GM21619 (cell line): ENCODE results near the gene PCSK1N.
"Not testable (repeated sequence)": the region's sequence is repeated elsewhere in the genome, so short reads cannot be mapped to it uniquely, and the experiment has no call there.

Experiments used
- ATAC-seq: cut with Tn5 transposase; IDR thresholded peaks from one replicate; pipeline ENCODE4 v1.9.1; 2021; ENCODE audit not compliant: unreplicated experiment

PCSK1N gene

DNA sequence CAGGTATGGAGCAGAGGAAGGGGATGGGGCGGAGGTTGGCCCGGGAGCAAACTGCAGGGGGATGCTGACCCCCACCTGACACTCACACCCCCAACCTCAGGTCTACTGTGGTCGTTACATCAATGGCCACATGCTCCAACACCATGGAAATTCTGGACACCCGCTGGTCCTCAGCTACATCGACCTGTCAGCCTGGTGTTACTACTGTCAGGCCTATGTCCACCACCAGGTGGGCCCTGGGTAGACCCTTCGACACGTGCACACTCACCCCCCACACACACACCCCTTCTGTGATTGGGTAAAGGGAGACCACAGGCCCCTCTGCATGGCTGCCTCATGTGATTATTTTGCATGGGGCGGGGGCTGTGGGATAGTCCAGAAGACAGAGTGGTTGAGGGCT is 11.3 kb downstream of the PCSK1N start:
- no peak for ATAC-seq

DNA sequence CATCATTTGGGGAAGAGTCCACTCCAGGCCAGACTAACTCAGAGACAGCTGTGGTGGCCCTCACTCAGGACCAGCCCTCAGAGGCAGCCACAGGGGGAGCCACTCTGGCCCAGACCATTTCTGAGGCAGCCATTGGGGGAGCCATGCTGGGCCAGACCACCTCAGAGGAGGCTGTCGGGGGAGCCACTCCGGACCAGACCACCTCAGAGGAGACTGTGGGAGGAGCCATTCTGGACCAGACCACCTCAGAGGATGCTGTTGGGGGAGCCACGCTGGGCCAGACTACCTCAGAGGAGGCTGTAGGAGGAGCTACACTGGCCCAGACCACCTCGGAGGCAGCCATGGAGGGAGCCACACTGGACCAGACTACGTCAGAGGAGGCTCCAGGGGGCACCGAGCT is 12.4 kb downstream of the PCSK1N start:
- no peak for ATAC-seq

DNA sequence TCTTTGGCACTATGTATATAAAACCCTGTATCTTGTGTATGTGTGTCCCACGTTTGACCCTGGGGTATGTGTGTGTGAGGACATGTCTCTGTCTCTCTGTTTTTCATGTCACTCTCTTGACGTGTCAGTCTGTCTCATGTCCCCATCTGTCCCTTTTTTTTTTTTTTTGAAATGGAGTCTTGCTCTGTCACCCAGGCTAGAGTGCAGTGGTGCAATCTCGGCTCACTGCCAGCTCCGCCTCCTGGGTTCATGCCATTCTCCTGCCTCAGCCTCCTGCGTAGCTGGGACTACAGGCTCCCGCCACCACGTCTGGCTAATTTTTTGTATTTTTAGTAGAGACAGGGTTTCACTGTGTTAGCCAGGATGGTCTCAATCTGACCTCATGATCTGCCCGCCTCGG is 16.0 kb downstream of the PCSK1N start:
- ATAC-seq: not testable (repeated sequence)

DNA sequence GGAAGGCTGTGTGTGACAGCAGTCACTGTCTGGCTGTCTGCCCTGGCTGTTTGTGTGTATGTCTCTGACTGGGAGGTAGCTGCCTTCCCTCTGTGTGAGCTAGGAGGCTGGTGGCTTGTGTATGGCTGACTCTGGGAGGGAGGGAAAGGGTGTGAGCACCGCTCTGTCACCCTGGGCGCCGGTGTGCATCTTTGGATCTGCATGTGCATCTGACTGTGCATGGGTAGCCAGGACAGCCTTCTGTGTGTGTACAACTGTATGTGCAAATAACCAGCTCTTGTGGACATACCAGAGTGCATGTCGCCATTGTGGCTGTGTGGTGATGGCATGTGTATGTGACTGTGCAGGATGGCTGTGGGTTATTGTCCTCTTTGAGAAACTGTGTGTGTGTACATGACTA is 16.5 kb downstream of the PCSK1N start:
- ATAC-seq: no peak

DNA sequence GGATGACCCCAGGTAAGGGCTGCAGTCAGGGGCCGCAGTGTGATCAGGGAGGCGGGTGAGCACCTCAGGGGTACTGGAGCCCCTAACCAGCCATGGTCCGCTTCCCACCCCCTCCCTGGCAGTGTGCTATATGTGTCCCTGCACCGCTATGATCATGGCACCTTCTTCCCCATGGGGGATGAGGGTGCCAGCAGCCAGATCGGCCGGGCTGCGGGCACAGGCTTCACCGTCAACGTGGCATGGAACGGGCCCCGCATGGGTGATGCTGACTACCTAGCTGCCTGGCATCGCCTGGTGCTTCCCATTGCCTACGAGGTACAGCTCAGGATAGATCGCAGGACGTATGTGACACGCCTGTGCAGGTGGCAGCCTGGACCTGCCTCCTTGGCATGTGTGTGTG is 17.3 kb downstream of the PCSK1N start:
- no peak for ATAC-seq

DNA sequence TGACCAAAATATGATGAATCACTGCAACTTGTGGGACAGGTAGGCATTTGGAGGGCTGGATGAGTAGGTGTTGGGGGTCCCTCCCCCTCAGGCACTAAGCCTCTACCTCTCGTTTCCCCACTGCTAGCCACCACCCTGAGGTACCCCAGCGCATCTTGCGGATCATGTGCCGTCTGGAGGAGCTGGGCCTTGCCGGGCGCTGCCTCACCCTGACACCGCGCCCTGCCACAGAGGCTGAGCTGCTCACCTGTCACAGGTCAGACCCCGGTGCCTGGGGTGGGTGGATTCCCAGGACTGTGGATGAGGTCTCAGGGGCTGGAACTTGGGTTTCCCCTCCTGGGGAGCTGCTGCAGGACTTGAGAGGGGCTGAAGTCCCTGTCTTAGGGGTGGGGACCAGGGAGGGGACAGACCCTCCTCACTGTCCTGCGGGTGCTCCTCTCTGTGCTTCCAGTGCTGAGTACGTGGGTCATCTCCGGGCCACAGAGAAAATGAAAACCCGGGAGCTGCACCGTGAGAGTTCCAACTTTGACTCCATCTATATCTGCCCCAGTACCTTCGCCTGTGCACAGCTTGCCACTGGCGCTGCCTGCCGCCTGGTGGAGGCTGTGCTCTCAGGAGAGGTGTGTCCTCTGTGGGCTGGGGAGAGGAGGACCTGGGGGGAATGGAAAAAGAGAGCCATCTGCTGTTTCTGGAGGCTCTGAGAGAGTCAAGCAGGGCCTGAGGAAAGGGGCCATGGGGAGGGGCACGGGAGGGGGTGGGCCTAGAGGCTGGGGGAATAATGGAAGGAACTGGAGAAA is 19.2 kb downstream of the PCSK1N start:
- no peak for ATAC-seq

DNA sequence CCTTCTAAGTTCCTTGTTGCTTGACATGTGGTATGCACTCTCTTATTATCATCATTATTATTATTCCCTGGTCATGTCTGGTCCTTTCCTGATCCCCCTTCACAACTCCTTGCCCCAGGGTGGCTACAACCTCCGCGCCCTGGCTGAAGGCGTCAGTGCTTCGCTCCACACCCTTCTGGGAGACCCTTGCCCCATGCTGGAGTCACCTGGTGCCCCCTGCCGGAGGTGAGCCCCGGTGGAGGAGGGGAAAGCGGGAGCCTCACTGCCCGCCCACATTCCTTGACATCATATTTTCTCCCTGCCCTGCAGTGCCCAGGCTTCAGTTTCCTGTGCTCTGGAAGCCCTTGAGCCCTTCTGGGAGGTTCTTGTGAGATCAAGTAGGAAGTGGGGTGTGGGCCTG is 20.1 kb downstream of the PCSK1N start:
- ATAC-seq: no peak

DNA sequence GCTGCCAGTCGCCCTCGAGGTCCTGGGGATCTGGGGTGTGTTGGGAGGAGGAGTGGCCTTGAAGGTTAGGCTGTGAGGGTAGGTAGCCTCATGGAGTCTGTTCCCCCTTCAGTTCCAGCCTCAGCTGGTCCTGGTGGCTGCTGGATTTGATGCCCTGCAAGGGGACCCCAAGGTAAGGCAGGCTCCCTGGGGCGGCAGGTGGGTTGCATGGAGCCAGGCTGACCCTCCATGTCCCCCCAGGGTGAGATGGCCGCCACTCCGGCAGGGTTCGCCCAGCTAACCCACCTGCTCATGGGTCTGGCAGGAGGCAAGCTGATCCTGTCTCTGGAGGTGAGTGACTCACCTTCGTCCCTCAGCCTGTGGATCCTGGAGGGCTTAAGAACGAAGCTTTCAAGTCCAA is 20.7 kb downstream of the PCSK1N start:
- ATAC-seq: no peak

DNA sequence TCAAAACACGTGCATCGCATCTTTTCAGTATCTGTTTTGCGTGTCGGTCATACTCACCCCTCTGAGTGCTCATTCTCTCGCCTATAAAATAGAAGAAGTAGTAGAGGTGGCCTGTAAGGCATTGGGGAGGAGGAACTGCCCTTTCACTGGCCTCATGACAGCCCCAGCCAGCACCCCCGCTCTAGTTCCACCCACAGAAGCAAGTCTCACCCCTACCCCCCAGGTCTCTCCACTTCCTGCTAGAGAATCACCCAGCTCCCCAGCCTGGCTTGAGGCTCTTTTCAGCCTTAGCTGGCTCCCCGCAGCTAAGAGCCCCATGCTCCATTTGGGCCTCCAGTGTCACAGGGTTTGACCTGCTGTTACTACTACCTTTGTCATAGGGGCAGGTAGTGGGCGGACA is 21.8 kb downstream of the PCSK1N start:
- ATAC-seq: no peak

DNA sequence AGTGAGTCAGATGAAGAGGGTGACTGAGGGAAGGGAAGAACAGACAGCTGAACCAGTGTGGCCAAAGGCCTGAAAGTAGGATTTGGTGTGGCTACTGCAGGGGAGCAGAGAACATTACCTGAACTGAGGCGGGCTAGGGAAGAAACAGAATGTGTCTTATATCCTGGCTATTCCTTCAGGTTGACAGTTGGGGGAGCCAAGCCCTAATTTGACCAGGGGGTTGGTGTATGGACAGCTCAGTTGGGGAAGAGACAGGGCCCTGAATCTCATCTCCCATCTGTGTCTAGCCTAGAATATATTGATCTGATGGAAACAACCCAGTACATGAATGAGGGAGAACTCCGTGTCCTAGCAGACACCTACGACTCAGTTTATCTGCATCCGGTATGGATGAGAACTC is 29.3 kb downstream of the PCSK1N start:
- ATAC-seq: no peak

DNA sequence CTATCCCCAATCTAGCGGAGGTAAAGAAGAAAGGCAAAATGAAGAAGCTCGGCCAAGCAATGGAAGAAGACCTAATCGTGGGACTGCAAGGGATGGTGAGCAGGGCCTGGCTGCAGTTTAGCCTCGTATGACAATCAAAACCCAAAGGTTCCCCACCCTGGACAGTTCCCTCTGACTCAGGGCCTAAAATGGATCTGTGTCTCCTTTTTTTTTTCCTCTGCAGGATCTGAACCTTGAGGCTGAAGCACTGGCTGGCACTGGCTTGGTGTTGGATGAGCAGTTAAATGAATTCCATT is 32.6 kb downstream of the PCSK1N start:
- no peak for ATAC-seq

DNA sequence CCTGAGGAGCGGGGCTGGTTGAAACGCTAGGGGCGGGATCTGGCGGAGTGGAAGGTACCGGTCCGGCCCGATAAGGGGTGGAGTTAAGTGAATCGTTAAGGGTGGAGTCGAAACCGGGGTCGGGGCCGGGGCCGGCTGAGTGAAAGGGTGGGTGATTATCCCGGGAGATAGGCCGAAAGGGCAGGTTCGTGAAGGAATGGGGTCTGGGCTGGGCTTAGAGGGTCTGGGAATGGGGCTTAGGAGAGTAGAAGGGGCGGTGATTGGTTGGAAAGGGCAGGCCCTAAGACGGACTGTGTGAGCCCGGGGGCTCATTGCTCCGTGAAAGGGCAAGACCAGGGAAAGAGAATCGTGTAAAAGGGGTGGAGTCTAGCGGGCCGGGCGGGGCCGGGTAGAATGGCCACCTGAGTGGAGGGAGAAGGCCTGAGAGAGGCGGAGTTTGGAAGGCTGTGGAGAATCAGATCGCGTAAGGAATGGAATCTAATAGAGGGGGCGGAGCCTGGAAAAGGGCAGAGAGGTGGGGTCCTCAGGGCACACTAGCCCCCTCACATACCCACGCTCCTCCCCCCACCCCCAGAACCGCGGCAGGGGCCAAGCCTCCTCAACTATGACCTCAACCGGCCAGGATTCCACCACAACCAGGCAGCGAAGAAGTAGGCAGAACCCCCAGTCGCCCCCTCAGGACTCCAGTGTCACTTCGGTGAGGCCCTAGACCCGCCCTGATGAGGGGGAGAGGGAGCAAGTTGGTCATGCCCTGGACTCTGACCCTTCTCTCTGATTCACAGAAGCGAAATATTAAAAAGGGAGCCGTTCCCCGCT is 33.1 kb downstream of the PCSK1N start:
- peak; percentile 35 for ATAC-seq

DNA sequence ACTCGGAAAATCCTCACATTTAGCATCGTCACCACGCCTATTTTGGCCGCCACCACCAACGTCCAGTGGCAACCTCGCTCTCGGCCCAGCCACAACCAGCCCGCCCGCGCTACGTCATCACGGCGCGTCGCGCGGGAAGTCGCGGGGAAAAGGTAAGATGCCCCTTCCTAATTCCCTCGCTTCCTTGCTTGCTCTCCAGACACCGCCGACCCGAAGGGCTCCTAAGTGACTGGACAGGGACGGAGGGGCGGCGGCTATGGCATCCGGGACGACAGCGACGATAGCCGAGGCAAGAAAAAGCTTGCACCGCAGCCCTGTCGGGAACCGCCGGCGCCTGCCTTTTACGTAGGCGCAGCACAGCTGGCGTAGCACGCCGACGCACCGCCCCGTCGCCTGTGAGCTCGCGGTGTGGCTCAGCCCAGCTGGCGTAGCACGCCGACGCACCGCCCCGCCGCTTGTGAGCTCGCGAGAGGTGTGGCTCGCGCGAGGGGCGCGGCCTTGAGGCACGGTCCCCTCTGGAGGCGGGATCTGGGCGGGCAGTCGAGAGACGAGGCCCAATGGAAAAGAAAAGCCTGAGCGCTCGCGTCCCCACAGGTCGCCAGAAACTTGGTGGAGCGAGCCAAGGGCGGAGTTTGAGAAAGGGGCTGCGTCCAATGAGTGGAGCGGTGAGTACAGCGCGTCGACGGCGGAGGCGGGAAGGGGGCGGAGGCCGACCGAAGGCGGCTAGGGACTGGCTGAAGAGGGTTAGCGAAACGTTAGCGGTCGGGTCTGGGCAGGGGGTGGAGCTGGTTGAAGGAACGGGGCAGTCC is 33.9 kb downstream of the PCSK1N start, which contains the start of gene HDAC6:
TSS of gene HDAC6 (plus strand) at position 788 of the 809 bp plus-strand sequence. CDS start 626 bp downstream, outside the sequence.
- peak; percentile 85 for ATAC-seq

DNA sequence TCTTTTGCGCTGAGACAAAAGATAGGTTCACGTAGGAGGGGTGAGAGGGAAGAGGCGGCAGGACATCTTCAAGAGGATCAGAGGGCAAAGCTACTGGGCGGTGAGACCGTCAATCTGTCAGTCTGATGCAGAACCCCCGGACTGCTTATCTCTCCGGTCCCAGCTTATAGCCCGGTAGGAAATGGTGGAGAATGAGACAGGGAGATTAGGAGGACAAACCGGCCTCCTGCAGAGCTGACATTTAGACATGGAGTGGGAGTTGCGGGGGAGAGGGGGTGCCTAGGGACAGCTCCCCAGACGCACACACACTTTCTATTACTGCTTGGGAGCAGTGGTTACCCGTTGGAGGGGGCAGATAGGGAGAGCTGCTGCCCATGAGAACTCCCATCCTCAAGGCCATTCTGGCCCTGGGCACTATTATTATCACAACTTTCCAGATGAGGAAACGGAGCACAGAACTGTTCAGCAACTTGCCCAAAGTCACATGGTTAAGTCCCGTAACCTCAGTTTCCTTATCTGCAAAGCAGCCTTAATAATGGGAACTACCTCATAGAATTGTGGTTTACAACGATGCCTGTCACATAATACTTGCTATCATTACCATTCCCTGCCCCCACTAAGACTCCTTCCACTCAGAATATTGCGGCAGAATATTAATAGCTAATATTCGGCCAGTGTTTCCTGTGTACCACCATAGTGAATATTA is 34.7 kb downstream of the PCSK1N start:
- no peak for ATAC-seq

DNA sequence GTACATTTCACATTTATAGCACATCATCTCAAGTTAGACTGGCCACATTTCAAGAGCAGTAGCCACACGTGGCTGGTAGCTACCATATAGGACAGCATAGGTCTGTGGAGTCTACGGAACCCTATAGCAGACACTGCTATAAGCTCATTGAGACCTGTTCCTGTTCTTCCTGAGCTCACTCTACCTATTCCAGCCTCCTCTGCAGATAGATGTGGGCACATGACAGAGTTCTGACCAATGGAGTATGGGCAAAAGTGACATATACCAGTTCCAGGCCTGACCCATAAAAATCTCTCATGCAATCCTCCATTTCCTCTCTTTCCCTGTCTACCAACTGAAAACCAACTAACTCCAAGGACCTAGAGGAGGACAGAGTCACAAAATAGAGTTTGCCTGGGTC is 37.1 kb downstream of the PCSK1N start:
- no peak for ATAC-seq

DNA sequence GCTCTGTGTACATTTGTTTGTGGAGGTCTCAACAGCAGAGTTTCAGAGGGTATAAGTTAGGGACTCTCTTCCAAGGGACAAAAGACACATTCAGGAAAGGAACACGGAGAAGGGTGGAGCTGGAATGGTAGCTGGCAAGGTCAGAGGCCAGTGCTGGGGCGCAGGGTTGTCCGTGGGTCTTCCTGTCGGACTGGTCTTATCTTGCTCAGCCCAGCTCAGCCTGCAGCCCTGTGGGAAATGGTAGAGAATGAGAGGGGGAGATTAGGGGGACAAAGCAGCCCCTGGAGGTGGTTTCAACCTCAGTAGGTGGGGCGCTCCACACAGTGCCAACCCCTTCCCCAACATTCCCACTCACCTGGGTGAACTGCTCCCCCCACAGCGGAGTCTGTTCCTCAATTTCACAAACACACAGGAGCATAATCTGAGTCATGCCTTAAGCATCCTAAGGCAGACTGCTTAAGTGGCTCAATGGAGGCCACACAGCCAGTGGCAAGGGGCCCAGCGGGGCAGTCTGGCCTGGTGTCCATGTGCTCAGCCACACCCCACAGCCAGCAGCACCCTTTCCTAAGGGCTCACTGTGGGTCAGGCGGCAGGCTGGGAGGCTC is 40.4 kb downstream of the PCSK1N start:
- no peak for ATAC-seq

DNA sequence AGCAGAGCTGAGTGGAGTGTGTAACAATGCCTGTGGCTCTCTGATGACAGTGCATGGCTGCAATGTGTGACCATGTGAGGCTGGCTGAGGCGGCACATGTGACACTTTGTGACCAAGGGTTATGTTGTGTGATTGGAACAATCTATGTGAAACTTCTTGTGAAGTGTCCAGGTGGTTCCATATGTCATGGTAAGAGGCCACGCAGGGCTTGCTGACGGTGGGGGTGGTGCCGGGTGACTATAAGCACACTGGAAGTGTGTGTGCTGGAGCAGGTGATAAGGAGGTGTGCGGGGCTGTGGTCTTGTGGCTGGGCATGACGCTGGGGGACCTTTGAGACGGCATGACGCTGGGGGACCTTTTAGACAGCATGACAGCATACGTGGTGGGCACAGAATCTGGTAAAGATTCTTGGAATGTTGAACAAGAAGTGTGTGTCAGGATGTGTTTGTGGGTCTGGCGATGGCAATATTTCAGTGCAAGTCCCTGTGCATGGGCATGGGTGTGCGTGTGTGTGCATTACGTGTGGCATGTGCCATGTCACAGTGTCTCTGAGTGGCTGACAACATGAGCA is 41.0 kb downstream of the PCSK1N start:
- ATAC-seq: no peak

DNA sequence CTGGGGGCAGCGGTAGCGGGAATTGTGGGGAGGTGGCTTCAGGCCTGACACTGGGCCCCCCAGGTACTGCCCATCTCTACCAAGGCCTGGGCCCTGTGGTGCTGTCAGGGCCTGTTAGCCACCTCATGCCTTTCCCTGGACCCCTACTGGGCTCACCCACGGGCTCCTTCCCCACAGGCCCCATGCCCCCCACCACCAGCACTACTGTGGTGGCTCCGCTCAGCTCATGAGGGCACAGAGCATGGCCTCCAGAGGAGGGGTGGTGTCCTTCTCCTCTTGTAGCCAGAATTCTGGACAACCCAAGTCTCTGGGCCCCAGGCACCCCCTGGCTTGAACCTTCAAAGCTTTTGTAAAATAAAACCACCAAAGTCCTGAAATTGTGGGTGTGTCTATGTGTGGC is 41.5 kb downstream of the PCSK1N start:
- no peak for ATAC-seq

DNA sequence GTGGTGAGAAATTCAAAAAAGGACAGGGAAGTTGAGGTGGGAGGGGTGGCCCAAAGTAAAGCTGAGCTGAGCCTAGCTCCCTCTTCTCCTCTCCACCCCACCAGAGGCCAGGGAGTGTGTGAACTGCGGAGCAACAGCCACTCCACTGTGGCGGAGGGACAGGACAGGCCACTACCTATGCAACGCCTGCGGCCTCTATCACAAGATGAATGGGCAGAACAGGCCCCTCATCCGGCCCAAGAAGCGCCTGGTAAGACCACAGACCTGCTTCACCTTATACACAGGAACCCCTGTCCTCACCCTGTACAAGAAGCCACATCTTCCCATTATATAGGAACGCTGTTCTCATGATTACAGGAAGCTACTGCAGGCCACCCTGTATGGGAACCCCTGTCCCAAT is 43.2 kb downstream of the PCSK1N start:
- no peak for ATAC-seq

DNA sequence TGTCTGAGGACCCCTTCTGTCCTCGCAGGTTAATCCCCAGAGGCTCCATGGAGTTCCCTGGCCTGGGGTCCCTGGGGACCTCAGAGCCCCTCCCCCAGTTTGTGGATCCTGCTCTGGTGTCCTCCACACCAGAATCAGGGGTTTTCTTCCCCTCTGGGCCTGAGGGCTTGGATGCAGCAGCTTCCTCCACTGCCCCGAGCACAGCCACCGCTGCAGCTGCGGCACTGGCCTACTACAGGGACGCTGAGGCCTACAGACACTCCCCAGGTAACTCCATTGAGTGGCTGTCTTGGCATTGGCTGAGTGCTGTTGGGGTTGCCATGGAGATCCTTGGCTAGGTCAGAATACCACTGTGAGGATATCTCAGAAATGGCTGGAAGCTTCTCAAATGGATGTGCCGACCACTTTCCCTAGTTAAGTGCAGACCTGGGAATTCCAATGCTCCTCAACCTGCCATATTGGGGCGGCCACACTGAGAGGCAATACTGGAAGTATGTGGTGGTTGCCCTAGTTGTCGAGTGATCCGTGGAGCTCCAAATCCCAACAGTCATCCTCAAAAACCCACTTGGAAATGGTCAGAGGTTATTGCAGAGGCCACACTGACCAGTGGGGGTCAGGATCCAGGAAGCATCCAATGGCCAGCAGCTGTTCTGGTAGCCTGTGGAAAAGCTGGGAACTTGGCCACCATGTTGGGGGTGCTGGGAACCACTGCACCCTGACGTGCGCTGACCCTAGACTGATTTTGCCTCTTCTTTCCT is 44.2 kb downstream of the PCSK1N start:
- ATAC-seq: no peak
